Non-pigmented ciliary epithelial cell (primary cell): ENCODE measurements around the gene MGAT5.
"Not testable (repeated sequence)": the region's sequence is repeated elsewhere in the genome, so short reads cannot be mapped to it uniquely, and the experiment has no call there.

ENCODE experiments used
- DNase-seq: peaks from one replicate; pipeline ENCODE4 v3.0.0-alpha.2; 2010; ENCODE audit warnings: low read depth

Gene MGAT5

DNA sequence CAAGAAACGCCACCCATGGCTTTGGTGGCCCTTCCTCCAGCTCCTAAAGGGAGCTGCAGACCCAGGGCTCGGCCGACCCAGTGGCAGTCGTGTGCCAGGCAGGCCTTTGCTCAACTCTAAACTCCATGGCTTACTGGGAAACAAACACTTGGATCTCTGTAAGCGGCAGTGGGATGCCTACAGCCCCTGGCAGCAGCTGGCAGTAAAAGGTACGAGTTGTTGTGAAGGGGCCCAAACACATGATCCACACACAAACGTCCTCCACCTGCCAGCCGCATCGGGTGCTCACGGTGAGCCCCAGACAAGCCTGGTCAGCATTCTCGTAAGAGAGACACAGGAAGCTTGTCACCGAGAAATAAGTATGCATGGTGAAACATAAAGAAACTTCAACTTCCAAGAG is 214.9 kb downstream of the MGAT5 start:
- no peak for DNase-seq

GRCh38 chr2:134469516-134470115 is 215.7 kb downstream of the MGAT5 start:
- no peak for DNase-seq

GRCh38 chr2:134470561-134471168 is 216.8 kb downstream of the MGAT5 start:
- no peak for DNase-seq

- not testable (repeated sequence) for DNase-seq
Observed at GRCh38 chr2:134476982-134477381, 223.1 kb downstream of the MGAT5 start.

DNA sequence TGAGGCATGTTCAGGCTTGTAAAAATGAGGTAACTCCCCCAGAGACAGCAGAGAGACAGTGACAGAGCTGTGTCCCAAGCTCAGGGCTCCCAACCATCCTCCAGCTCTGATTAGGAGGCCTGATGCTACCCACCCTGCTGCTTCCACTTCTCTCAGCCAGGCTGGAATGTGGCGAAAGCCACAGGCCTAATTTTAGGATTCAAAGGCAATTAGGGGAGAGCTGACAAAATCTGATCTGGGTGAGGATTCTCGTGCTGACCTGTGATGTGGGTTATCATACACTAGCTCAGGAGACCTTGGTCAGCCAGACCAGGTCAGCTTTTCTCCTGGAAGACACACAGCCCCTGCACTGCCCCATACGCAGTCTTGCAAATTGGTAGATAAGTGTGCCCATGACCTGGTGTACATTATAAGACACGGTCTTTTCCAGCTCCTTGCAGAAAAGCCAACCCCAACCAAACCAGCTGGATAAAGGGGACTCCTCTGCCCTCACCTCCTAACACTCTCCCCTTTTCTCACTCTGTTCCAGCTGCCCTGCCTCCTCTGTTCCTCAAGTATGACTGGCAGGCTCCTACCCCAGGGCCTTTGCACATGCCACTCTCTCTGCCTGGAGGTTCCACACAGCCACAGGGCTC is 225.9 kb downstream of the MGAT5 start:
- no peak for DNase-seq

GRCh38 chr2:134482131-134482723 is 228.4 kb downstream of the MGAT5 start:
- no peak for DNase-seq

- no peak for DNase-seq
Observed at GRCh38 chr2:134482766-134483340, 229.0 kb downstream of the MGAT5 start.

- DNase-seq, result no peak
Observed at GRCh38 chr2:134489732-134490384, 236.0 kb downstream of the MGAT5 start.

DNA sequence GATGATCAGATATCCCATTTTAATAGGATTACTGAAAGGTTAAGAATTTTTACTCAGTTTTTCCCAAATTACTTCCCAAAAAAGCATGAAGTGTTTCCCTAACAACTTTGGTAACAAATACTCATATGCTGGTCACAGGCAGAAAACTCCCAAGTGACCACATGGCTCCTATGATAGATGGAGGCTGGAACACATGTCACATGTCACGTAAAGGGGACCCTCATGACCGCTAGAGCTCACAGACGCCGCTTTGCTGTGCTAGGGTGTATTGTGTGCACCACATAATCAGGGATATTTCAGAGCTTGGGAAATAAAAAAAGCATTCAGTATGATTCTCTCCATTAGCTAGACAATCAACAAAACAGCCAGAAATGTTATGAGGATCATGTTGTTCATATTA is 236.7 kb downstream of the MGAT5 start:
- no peak for DNase-seq

- DNase-seq, result no peak
Observed at GRCh38 chr2:134491022-134491421, 237.2 kb downstream of the MGAT5 start.

DNA sequence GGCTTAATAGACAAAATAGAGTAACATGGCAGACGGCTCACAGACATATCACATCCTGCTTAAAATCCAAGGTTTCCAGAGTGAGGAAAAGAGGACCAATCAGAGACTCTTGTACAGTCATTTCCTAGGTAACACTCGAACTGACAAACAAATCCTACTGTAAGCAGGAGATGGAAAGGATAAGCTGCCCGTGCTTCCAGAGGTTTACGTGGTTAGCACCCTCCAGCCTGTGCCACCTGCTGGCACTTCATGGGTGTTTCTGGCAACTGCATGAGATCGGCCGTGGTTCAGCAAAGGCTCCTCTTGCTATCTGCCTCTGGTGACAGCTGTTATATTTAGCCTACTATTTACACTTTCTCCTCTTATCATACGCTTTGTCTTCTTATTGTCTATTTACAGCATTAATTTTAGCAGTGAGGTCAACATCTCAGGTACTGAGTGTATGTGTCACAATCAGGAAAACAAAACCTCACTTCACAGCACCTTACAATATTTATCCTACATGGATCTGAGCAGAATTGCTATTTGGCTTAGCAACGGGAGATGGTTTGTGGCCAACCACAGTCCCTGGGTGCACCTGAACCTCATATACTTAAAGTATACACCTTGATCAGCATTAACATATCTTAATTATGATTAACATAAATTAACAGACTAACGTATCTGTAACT is 238.0 kb downstream of the MGAT5 start:
- no peak for DNase-seq

GRCh38 chr2:134493797-134494196 is 239.9 kb downstream of the MGAT5 start:
- DNase-seq, result no peak

DNA sequence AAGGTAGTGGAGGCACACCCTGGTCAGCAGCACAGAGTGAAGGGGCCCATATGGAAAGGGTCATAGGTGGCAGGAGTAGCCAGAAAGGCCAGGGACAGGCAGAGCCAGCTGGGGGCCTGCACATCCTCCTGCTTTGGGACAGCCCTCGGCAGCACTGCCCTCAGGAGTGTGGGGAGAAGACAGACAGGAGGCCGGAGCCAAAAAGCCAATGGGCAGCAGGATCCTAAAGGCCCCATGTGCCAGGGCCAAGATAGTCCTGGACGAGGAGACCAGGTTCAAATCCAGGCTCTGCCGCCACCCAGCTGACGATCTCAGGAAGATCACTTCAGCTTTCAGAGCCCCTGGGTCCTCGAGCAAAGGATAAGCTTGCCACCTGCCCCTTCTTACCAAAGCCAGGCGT is 244.8 kb downstream of the MGAT5 start:
- DNase-seq, result no peak

DNA sequence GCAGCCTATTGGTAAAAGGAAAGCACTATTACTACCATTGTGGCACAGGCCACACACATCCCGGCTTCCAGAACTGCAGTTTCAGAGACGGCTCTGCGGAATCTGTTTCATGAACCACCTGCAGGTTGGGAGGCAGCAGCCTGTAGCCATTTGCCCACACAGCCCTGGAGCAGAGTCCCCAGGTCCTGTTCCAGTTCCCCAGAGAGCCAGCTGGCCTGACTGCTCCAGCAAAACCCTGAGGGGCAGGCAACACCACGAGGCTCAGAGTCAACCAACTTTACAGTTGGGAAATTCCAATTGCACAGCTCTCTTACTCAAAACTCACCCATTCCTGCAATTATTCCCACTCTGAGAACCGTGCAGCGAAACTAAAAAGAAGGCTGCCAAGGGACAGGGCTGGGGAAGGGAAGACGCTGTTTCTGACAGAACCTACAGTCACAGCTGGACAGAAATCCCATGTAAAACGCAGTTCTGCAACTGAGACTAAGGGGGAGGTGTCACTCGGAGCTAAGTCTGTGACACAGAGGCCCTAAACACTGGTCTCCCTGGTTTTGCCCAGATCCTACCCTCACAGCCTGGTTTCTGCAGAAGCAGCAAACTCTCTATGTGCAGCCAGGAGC is 245.5 kb downstream of the MGAT5 start:
- DNase-seq, result no peak

GRCh38 chr2:134500211-134500935 is 246.5 kb downstream of the MGAT5 start:
- no peak for DNase-seq

GRCh38 chr2:134501476-134502091 is 247.7 kb downstream of the MGAT5 start:
- DNase-seq, result no peak

- DNase-seq, result no peak
Observed at GRCh38 chr2:134502104-134502503, 248.2 kb downstream of the MGAT5 start.
